GM18867 (cell line): ENCODE measurements around the gene DNASE2.

Experiments used
- ATAC-seq: cut with Tn5 transposase; IDR thresholded peaks from one replicate; pipeline ENCODE4 v1.9.1; 2021; ENCODE audit warnings: mild to moderate bottlenecking, moderate library complexity; ENCODE audit not compliant: unreplicated experiment

DNASE2 gene

DNA sequence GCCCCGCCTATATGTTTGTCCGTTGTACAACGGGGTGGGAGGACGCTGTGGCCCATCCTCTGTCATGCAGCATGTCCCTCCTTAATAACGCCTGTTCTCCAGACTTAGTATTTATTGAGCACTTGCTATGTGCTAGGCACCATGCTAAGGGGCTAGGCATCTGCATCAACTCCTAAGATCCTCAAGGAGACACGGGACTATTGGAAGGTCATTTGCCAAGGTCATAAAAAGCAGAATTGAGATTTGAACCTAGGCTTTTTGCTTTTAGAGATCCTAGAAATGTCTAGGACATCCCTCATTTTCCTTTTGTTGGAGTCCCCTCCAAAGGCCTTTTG is 44.8 kb downstream of the DNASE2 start:
- no peak for ATAC-seq

DNA sequence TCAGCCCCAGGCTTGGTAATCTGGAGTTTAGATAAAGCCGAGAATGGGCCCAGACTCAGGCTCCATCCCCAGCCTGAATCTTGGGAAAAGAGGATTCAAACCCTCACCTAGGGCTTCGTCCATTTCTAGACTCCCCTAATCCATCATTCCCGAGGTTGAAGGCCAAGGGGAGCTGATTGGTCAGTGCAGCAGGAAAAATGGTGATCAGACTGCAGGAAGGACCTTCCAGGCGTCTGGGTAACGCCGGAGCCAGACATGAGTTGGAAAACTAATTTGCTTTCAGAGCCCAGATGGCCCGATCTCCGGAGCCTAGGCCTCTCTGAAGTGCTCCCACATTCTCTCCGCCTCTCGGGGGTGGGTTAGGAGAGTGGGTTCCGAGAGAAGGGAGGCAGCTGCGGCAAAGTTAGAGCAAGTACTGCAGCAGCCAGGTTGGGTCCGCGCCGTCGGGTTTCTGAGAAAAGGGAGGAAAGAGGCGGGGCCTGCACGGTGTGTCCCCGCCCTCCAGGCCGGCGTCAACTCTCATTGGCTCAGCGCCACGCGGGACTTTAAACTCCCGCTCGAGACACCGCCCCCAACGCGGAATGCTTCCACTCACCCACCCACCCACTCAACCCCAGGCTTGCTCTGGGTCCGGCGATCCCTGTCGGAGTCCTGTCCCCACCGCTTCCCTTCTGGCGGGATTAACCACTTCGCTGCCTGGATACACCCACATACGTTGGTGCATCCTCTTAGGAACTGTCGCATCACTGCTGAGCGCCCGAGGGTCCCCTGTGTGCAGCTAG is 46.1 kb downstream of the DNASE2 start:
- no peak for ATAC-seq

- ATAC-seq, result no peak
Observed at GRCh38 chr19:12834566-12834943, 46.7 kb downstream of the DNASE2 start, which contains the start of gene RTBDN. Gene RTBDN, minus strand, starts transcription at chr19:12834579. Its CDS starts 4,600 bp downstream, at chr19:12829979.

DNA sequence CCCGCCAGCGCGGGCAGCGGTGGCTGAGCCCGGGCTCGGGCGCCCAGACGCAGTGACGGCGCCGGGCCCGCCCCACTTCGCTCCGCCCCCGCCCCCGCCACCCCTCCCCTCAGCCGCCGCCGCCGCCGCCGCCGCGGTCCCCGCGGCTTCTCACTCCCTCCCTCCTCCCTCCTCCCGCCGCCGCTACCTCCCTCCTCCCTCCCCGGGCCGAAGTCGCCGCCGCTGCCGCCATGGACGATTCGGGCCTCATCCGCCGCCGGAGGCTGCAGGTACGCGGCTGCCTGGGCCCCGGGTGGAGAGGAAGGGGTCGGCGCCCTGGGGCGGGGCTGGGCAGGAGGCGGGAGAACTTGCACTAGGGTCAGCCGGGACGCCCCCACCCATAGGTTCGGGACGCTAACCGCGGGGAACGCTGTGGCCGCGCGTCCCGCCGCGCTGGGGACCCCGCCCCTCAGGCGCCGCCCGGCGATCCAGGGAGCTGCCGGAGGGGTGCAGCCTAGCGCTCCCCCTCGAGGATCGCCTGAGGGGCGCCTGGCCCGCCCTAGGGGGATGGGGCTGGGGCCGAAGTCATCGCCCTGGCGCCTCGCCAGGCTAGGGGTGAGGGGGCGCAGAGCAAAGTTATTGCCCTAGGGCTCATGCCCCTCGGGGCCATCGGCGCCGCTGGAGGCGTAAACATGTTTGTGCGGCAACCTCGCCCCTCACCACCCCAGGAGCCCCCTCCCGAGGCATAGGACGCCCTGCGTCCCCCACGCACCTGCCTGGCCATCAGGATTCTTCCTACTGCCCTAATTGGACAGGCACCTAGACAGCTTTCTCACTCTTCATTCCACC is 47.3 kb downstream of the DNASE2 start:
- no peak for ATAC-seq

GRCh38 chr19:12833418-12833737 is 47.9 kb downstream of the DNASE2 start:
- ATAC-seq, result no peak

DNA sequence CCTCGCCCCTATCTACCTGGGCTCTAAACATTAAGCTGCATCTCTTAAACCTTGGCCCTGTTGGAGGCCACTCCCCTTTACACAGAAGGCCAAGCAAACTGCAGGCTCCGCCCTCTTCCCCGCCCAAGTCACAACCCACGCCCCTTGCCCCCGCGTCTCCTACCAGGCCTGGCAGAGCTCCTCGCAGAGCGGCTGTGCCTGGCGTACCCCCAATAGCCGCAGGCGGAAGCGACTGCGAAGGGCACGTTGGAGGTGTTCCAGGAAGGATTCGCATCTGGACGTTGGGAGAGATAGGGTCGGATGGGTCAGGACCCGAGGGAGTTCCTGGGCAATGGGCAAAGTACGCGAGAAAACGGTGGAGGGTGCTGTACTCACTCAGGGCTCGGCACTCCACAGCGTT is 52.8 kb downstream of the DNASE2 start:
- no peak for ATAC-seq

DNA sequence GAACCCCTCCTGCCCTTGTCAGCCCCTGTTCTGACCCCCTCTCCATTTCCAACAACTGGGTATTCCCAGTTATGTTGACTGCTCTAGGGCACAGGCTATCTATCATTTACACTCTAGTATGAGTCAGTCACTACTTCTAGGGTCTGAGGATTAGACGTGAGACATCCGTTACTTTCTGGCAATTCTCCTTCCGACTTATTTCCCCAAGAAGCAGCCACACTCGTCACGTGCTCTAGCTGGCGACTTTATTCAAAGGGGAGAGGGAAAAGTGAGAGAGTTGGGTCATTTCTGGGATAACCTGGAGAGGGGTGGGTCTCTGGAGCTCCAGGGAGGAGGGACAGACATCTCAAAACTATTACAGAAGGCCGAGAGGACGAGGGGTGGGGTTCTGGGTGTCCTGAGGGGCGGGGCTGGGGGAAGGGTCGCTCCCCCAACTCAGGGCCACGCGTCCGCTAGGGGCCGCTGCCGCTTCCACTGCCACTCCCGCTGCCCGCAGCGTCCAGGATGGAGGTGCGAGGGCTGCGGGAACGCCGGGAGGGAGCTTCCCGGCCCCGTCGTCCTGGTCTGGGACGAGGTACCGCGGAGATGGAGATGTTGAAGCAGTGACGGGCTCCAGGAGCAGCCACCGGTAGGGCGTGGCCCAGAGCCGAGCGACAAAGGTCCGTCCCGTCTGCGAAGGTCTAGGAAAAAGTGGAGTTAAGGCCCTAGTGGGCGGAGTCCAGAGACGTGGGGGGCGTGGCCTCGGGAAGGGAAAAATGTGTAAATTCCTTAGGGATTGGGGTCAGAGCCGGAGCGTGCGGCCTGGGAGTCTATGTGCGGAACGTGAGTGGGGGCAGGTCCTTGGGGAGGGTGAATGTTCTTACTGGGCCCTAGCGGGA is 55.8 kb downstream of the DNASE2 start:
- ATAC-seq, result no peak
